GM18520 (cell line): ENCODE measurements around the gene STK17A.
"Not testable (repeated sequence)": the region's sequence is repeated elsewhere in the genome, so short reads cannot be mapped to it uniquely, and the experiment has no call there.

Experiments used
- ATAC-seq: cut with Tn5 transposase; IDR thresholded peaks from one replicate; pipeline ENCODE4 v1.9.1; 2021; ENCODE audit not compliant: unreplicated experiment

STK17A gene

GRCh38 chr7:43653891-43654504 is 71.1 kb downstream of the STK17A start:
- ATAC-seq, result no peak

GRCh38 chr7:43655584-43655983 is 72.7 kb downstream of the STK17A start:
- ATAC-seq, result no peak

- ATAC-seq, result no peak
These were observed 74.1 kb downstream of the STK17A start for GRCh38 chr7:43656997-43657396.

- ATAC-seq, result peak; percentile 50
These were observed 76.0 kb downstream of the STK17A start for GRCh38 chr7:43658718-43659548.

- ATAC-seq, result no peak
These were observed 76.6 kb downstream of the STK17A start for GRCh38 chr7:43659549-43659896.

GRCh38 chr7:43660141-43660540 is 77.2 kb downstream of the STK17A start:
- ATAC-seq, result no peak

GRCh38 chr7:43664681-43665080 is 81.8 kb downstream of the STK17A start:
- no peak for ATAC-seq

GRCh38 chr7:43666938-43667337 is 84.0 kb downstream of the STK17A start:
- no peak for ATAC-seq

- ATAC-seq, result no peak
These were observed 85.1 kb downstream of the STK17A start for GRCh38 chr7:43668035-43668434.

- no peak for ATAC-seq
These were observed 86.6 kb downstream of the STK17A start for GRCh38 chr7:43669286-43670081.

GRCh38 chr7:43671521-43671920 is 88.6 kb downstream of the STK17A start:
- no peak for ATAC-seq

GRCh38 chr7:43673243-43673976 is 90.5 kb downstream of the STK17A start:
- ATAC-seq, result not testable (repeated sequence)

- no peak for ATAC-seq
These were observed 91.9 kb downstream of the STK17A start for GRCh38 chr7:43674559-43675436.
